ENCODE results near the gene MKNK2.
A peak's percentile ranks its signal among the peaks of the same experiment; 100 is the strongest.
"Not testable (repeated sequence)": the region's sequence is repeated elsewhere in the genome, so short reads cannot be mapped to it uniquely, and the experiment has no call there.

The MKNK2 gene
- 120 to 173 (median 151) reads per million in 4 experiments for total RNA-seq

- peak; percentile 94 for DNase-seq
Measured at GRCh38 chr19:2050991-2051772, at the start of gene MKNK2. MKNK2 (minus strand) TSS chr19:2051244; CDS start chr19:2050851, 393 bp downstream.

GRCh38 chr19:2100719-2101061, 49.6 kb upstream of the MKNK2 start:
- DNase-seq = no peak

GRCh38 chr19:2099937-2100718, 49.1 kb upstream of the MKNK2 start:
- DNase-seq = no peak

- DNase-seq = no peak
Measured at GRCh38 chr19:2099054-2099501, 48.0 kb upstream of the MKNK2 start.

- no peak for DNase-seq
Measured at GRCh38 chr19:2097886-2098327, 46.9 kb upstream of the MKNK2 start.

GRCh38 chr19:2097203-2097885, 46.3 kb upstream of the MKNK2 start:
- peak; percentile 40 for DNase-seq

- DNase-seq = peak; percentile 99
Measured at GRCh38 chr19:2096480-2097202, 45.6 kb upstream of the MKNK2 start, which contains the start of gene IZUMO4. IZUMO4 (plus strand) TSS chr19:2096915; CDS start chr19:2096946, 31 bp downstream.

GRCh38 chr19:2096034-2096479, 45.0 kb upstream of the MKNK2 start, which contains the start of gene MOB3A:
MOB3A (minus strand) TSS chr19:2096326; CDS start chr19:2078560, 17,766 bp downstream.
- DNase-seq = peak; percentile 81

GRCh38 chr19:2091926-2092525, 41.0 kb upstream of the MKNK2 start:
- not testable (repeated sequence) for DNase-seq

GRCh38 chr19:2089727-2090053, 38.6 kb upstream of the MKNK2 start:
- DNase-seq = no peak

- DNase-seq = no peak
Measured at GRCh38 chr19:2089001-2089711, 38.1 kb upstream of the MKNK2 start.

- no peak for DNase-seq
Measured at GRCh38 chr19:2087621-2088100, 36.6 kb upstream of the MKNK2 start.

- DNase-seq = not testable (repeated sequence)
Measured at GRCh38 chr19:2086695-2087620, 35.9 kb upstream of the MKNK2 start.

- peak; percentile 71 for DNase-seq
Measured at GRCh38 chr19:2084993-2085720, 34.1 kb upstream of the MKNK2 start.

- peak; percentile 36 for DNase-seq
Measured at GRCh38 chr19:2083174-2083854, 32.3 kb upstream of the MKNK2 start.

- no peak for DNase-seq
Measured at GRCh38 chr19:2081873-2082810, 31.1 kb upstream of the MKNK2 start.

GRCh38 chr19:2080336-2080988, 29.4 kb upstream of the MKNK2 start:
- DNase-seq = no peak

Measured in effector CD8-positive, alpha-beta T cell (primary cell).